Measurements from ENCODE around the gene PBXIP1.

PBXIP1 gene

GRCh38 chr1:154957091-154957657, 1.3 kb upstream of the PBXIP1 start:
- peaks cover 3 to 13% of the 10 kb centered on the region in 2 donors for H3K36me3 ChIP-seq (ENCODE audit: control insufficient read depth in 2 of 2, insufficient read depth in 2 of 2, low read length in 2 of 2)
- H3K27me3 ChIP-seq (ENCODE audit: control insufficient read depth in 2 of 2, insufficient read depth in 2 of 2, low read length in 2 of 2) = no peaks in the 10 kb centered on the region
- H3K9ac ChIP-seq (ENCODE audit: low read depth in 1 of 2, low read length in 2 of 2) = peak overlapping the region in 1 of 2 donors; percentile 36
- no peak overlapping the region for H3K4me3 ChIP-seq (ENCODE audit: low read length in 2 of 2)
- H3K27ac ChIP-seq (ENCODE audit: low read depth in 2 of 2, low read length in 2 of 2) = peak overlapping the region in 1 of 2 donors; percentile 88
- peaks cover 34 to 39% of the 10 kb centered on the region in 2 donors for H3K4me1 ChIP-seq (ENCODE audit: control insufficient read depth in 2 of 2, insufficient read depth in 2 of 2, low read length in 2 of 2)
- no peaks in the 10 kb centered on the region for H3K9me3 ChIP-seq (ENCODE audit: control insufficient read depth in 2 of 2, low read length in 2 of 2)

GRCh38 chr1:154956544-154956941, 644 bp upstream of the PBXIP1 start:
- Histone ChIP-seq H3K36me3 (ENCODE audit: control insufficient read depth in 2 of 2, insufficient read depth in 2 of 2, low read length in 2 of 2) (peaks cover 3 to 13% of the 10 kb centered on the region in 2 donors), H3K27me3 (ENCODE audit: control insufficient read depth in 2 of 2, insufficient read depth in 2 of 2, low read length in 2 of 2) (no peaks in the 10 kb centered on the region), H3K27ac (ENCODE audit: low read depth in 2 of 2, low read length in 2 of 2) (peak overlapping the region in 1 of 2 donors; percentile 88), H3K4me3 (ENCODE audit: low read length in 2 of 2) (peak overlapping the region; percentile 89 to 96), H3K9ac (ENCODE audit: low read depth in 1 of 2, low read length in 2 of 2) (peak overlapping the region; percentile 54 to 67), H3K4me1 (ENCODE audit: control insufficient read depth in 2 of 2, insufficient read depth in 2 of 2, low read length in 2 of 2) (peaks cover 31 to 41% of the 10 kb centered on the region in 2 donors), H3K9me3 (ENCODE audit: control insufficient read depth in 2 of 2, low read length in 2 of 2) (no peaks in the 10 kb centered on the region)

GRCh38 chr1:154955039-154955717, 721 bp downstream of the PBXIP1 start:
- Histone ChIP-seq H3K27ac (ENCODE audit: low read depth in 2 of 2, low read length in 2 of 2) (peak overlapping the region; percentile 72 to 88), H3K27me3 (ENCODE audit: control insufficient read depth in 2 of 2, insufficient read depth in 2 of 2, low read length in 2 of 2) (no peaks in the 10 kb centered on the region), H3K36me3 (ENCODE audit: control insufficient read depth in 2 of 2, insufficient read depth in 2 of 2, low read length in 2 of 2) (peaks cover 13 to 24% of the 10 kb centered on the region in 2 donors), H3K9ac (ENCODE audit: low read depth in 1 of 2, low read length in 2 of 2) (peak overlapping the region; percentile 53 to 67), H3K9me3 (ENCODE audit: control insufficient read depth in 2 of 2, low read length in 2 of 2) (no peaks in the 10 kb centered on the region), H3K4me1 (ENCODE audit: control insufficient read depth in 2 of 2, insufficient read depth in 2 of 2, low read length in 2 of 2) (peaks cover 23 to 32% of the 10 kb centered on the region in 2 donors), H3K4me3 (ENCODE audit: low read length in 2 of 2) (peak overlapping the region; percentile 89 to 96)

GRCh38 chr1:154954541-154954940, 1.4 kb downstream of the PBXIP1 start:
- peak overlapping the region in 1 of 2 donors; percentile 88 for H3K27ac ChIP-seq (ENCODE audit: low read depth in 2 of 2, low read length in 2 of 2)
- peak overlapping the region; percentile 27 to 67 for H3K9ac ChIP-seq (ENCODE audit: low read depth in 1 of 2, low read length in 2 of 2)
- H3K27me3 ChIP-seq (ENCODE audit: control insufficient read depth in 2 of 2, insufficient read depth in 2 of 2, low read length in 2 of 2) = no peaks in the 10 kb centered on the region
- peaks cover 23 to 32% of the 10 kb centered on the region in 2 donors for H3K4me1 ChIP-seq (ENCODE audit: control insufficient read depth in 2 of 2, insufficient read depth in 2 of 2, low read length in 2 of 2)
- H3K4me3 ChIP-seq (ENCODE audit: low read length in 2 of 2) = peak overlapping the region; percentile 89 to 96
- H3K36me3 ChIP-seq (ENCODE audit: control insufficient read depth in 2 of 2, insufficient read depth in 2 of 2, low read length in 2 of 2) = peaks cover 13 to 21% of the 10 kb centered on the region in 2 donors
- no peaks in the 10 kb centered on the region for H3K9me3 ChIP-seq (ENCODE audit: control insufficient read depth in 2 of 2, low read length in 2 of 2)

GRCh38 chr1:154953611-154954038, 2.3 kb downstream of the PBXIP1 start:
- no peak overlapping the region for H3K9ac ChIP-seq (ENCODE audit: low read depth in 1 of 2, low read length in 2 of 2)

GRCh38 chr1:154952664-154953063, 3.2 kb downstream of the PBXIP1 start:
- H3K9me3 ChIP-seq (ENCODE audit: control insufficient read depth in 2 of 2, low read length in 2 of 2) = no peaks in the 10 kb centered on the region
- peak overlapping the region in 1 of 2 donors; percentile 39 for H3K4me3 ChIP-seq (ENCODE audit: low read length in 2 of 2)
- H3K36me3 ChIP-seq (ENCODE audit: control insufficient read depth in 2 of 2, insufficient read depth in 2 of 2, low read length in 2 of 2) = peaks cover 10 to 19% of the 10 kb centered on the region in 2 donors
- H3K27ac ChIP-seq (ENCODE audit: low read depth in 2 of 2, low read length in 2 of 2) = peak overlapping the region in 1 of 2 donors; percentile 43
- H3K27me3 ChIP-seq (ENCODE audit: control insufficient read depth in 2 of 2, insufficient read depth in 2 of 2, low read length in 2 of 2) = no peaks in the 10 kb centered on the region
- peaks cover 23 to 32% of the 10 kb centered on the region in 2 donors for H3K4me1 ChIP-seq (ENCODE audit: control insufficient read depth in 2 of 2, insufficient read depth in 2 of 2, low read length in 2 of 2)
- no peak overlapping the region for H3K9ac ChIP-seq (ENCODE audit: low read depth in 1 of 2, low read length in 2 of 2)

More at GRCh38 chr1:154953611-154954038, 2.3 kb downstream of the PBXIP1 start:
- Histone ChIP-seq H3K4me3 (ENCODE audit: low read length in 2 of 2) (peak overlapping the region in 1 of 2 donors; percentile 96), H3K4me1 (ENCODE audit: control insufficient read depth in 2 of 2, insufficient read depth in 2 of 2, low read length in 2 of 2) (peaks cover 23 to 32% of the 10 kb centered on the region in 2 donors), H3K27ac (ENCODE audit: low read depth in 2 of 2, low read length in 2 of 2) (peak overlapping the region in 1 of 2 donors; percentile 46), H3K9me3 (ENCODE audit: control insufficient read depth in 2 of 2, low read length in 2 of 2) (no peaks in the 10 kb centered on the region), H3K27me3 (ENCODE audit: control insufficient read depth in 2 of 2, insufficient read depth in 2 of 2, low read length in 2 of 2) (no peaks in the 10 kb centered on the region), H3K36me3 (ENCODE audit: control insufficient read depth in 2 of 2, insufficient read depth in 2 of 2, low read length in 2 of 2) (peaks cover 12 to 14% of the 10 kb centered on the region in 2 donors)

GRCh38 chr1:154951901-154952657, 3.8 kb downstream of the PBXIP1 start:
- Histone ChIP-seq H3K27me3 (ENCODE audit: control insufficient read depth in 2 of 2, insufficient read depth in 2 of 2, low read length in 2 of 2) (no peaks in the 10 kb centered on the region), H3K27ac (ENCODE audit: low read depth in 2 of 2, low read length in 2 of 2) (peak overlapping the region in 1 of 2 donors; percentile 43), H3K36me3 (ENCODE audit: control insufficient read depth in 2 of 2, insufficient read depth in 2 of 2, low read length in 2 of 2) (peaks cover 14 to 24% of the 10 kb centered on the region in 2 donors), H3K4me1 (ENCODE audit: control insufficient read depth in 2 of 2, insufficient read depth in 2 of 2, low read length in 2 of 2) (peaks cover 20 to 29% of the 10 kb centered on the region in 2 donors), H3K4me3 (ENCODE audit: low read length in 2 of 2) (peak overlapping the region in 1 of 2 donors; percentile 41), H3K9ac (ENCODE audit: low read depth in 1 of 2, low read length in 2 of 2) (no peak overlapping the region), H3K9me3 (ENCODE audit: control insufficient read depth in 2 of 2, low read length in 2 of 2) (no peaks in the 10 kb centered on the region)

GRCh38 chr1:154948079-154948478, 7.8 kb downstream of the PBXIP1 start:
- no peaks in the 10 kb centered on the region for H3K27me3 ChIP-seq (ENCODE audit: control insufficient read depth in 2 of 2, insufficient read depth in 2 of 2, low read length in 2 of 2)
- H3K9ac ChIP-seq (ENCODE audit: low read depth in 1 of 2, low read length in 2 of 2) = no peak overlapping the region
- no peak overlapping the region for H3K4me3 ChIP-seq (ENCODE audit: low read length in 2 of 2)
- peaks cover 17 to 19% of the 10 kb centered on the region in 2 donors for H3K4me1 ChIP-seq (ENCODE audit: control insufficient read depth in 2 of 2, insufficient read depth in 2 of 2, low read length in 2 of 2)
- no peak overlapping the region for H3K27ac ChIP-seq (ENCODE audit: low read depth in 2 of 2, low read length in 2 of 2)
- no peaks in the 10 kb centered on the region for H3K9me3 ChIP-seq (ENCODE audit: control insufficient read depth in 2 of 2, low read length in 2 of 2)
- H3K36me3 ChIP-seq (ENCODE audit: control insufficient read depth in 2 of 2, insufficient read depth in 2 of 2, low read length in 2 of 2) = peaks cover 17 to 39% of the 10 kb centered on the region in 2 donors

- H3K27ac ChIP-seq (ENCODE audit: low read depth in 2 of 2, low read length in 2 of 2) = no peak overlapping the region
- H3K4me1 ChIP-seq (ENCODE audit: control insufficient read depth in 2 of 2, insufficient read depth in 2 of 2, low read length in 2 of 2) = peaks cover 27 to 32% of the 10 kb centered on the region in 2 donors
- peaks cover 17 to 37% of the 10 kb centered on the region in 2 donors for H3K36me3 ChIP-seq (ENCODE audit: control insufficient read depth in 2 of 2, insufficient read depth in 2 of 2, low read length in 2 of 2)
- no peaks in the 10 kb centered on the region for H3K9me3 ChIP-seq (ENCODE audit: control insufficient read depth in 2 of 2, low read length in 2 of 2)
- H3K27me3 ChIP-seq (ENCODE audit: control insufficient read depth in 2 of 2, insufficient read depth in 2 of 2, low read length in 2 of 2) = no peaks in the 10 kb centered on the region
- no peak overlapping the region for H3K4me3 ChIP-seq (ENCODE audit: low read length in 2 of 2)
- no peak overlapping the region for H3K9ac ChIP-seq (ENCODE audit: low read depth in 1 of 2, low read length in 2 of 2)
These were observed 9.7 kb downstream of the PBXIP1 start for GRCh38 chr1:154945962-154946850.
